Spleen (tissue), 7 donors: Measurements from ENCODE around the gene PHYKPL.

Source experiments
- POLR2A ChIP-seq, 3 donors: fragments of 450-650 bp; IDR thresholded peaks; one replicate each; pipeline ENCODE4 v1.5.1; 2017; ENCODE audit warnings: antibody characterized with exemption in 3 of 3, mild to moderate bottlenecking in 1 of 3
- POLR2AphosphoS5 ChIP-seq, 3 donors: sonication (generic); formaldehyde crosslinking; IDR thresholded peaks; one replicate each; pipeline ENCODE4 v1.5.1; 2017; ENCODE audit warnings: antibody characterized with exemption in 3 of 3
- TF ChIP-seq, protein P1 (sequence below), 11 experiments: fragments of 200-600 bp in 7 of 11; fragments of 450-650 bp in 4 of 11; sonication (generic) in 4 of 11; IDR thresholded peaks in 8 of 11; conservative IDR thresholded peaks in 3 of 11; 1 replicate in 7 of 11; 2 replicates in 4 of 11; pipeline versions ENCODE4 v1.4.0 to v1.8.0; 2016 to 2021; ENCODE audit warnings: antibody characterized with exemption in 11 of 11, inconsistent platforms in 4 of 11, mild to moderate bottlenecking in 1 of 11
- donor health status: DM: no; HTN: no; CAD: no; lungs with moderate emphysema.
- donor health status: DM: no; HTN: no; CAD: no.
- donor health status: DM: no; HTN: no; CAD: no.

DNA sequence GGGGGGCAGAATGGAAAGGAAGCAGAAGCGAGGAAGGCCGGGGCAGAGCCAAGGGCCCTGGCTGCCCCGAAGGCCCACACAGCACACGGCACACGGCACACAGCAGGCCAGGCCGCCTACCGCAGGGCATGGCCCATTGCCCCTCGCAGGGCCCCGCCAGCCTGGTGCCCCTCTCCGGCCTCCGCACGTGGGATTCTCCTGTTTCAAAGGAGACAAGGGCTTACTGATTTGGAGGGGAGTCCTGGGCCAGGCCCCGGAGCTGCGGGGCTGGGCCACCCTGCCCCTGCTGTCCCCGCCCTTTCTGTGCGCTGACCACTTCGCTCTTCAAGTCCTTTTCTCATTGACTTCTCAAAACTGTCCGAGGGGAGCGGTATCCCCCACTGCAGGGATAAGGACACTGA, 7.7 kb upstream of the PHYKPL start:
- no peak for TF ChIP-seq POLR2A (IDR thresholded peaks at IDR 0.05)
- TF ChIP-seq, protein P1, sequence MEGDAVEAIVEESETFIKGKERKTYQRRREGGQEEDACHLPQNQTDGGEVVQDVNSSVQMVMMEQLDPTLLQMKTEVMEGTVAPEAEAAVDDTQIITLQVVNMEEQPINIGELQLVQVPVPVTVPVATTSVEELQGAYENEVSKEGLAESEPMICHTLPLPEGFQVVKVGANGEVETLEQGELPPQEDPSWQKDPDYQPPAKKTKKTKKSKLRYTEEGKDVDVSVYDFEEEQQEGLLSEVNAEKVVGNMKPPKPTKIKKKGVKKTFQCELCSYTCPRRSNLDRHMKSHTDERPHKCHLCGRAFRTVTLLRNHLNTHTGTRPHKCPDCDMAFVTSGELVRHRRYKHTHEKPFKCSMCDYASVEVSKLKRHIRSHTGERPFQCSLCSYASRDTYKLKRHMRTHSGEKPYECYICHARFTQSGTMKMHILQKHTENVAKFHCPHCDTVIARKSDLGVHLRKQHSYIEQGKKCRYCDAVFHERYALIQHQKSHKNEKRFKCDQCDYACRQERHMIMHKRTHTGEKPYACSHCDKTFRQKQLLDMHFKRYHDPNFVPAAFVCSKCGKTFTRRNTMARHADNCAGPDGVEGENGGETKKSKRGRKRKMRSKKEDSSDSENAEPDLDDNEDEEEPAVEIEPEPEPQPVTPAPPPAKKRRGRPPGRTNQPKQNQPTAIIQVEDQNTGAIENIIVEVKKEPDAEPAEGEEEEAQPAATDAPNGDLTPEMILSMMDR (IDR thresholded peaks at IDR 0.05 in 8 of 11, conservative IDR thresholded peaks at IDR 0.05 in 3 of 11) = no peak
- no peak for TF ChIP-seq POLR2AphosphoS5 (IDR thresholded peaks at IDR 0.05)
